ENCODE data around the gene CXCR3.
"Not testable (repeated sequence)": the region's sequence is repeated elsewhere in the genome, so short reads cannot be mapped to it uniquely, and the experiment has no call there.

The CXCR3 gene

GRCh38 chrX:71636438-71637252 is 18.3 kb upstream of the CXCR3 start:
- no peak for FAIRE-seq

DNA sequence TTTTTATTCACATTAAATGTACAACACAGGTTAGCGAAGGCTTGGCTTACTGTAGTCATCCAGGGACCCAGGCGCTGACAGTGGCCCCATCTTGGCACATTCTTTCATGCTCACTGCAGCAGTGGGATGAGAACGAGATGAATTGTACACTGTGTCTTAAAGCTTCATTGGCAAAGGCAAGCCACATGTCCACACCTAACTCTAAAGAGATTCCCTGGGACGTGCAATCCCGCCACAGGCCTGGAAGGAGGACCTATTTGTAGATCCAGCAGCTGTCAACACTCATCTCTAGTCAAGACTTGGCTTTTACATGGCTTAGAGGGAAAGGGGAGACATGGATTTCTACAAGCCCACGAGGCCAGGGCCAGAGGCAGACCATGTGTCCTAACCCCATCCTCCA is 16.1 kb upstream of the CXCR3 start:
- FAIRE-seq, result no peak

- no peak for FAIRE-seq
Measured at GRCh38 chrX:71632923-71633657, 14.8 kb upstream of the CXCR3 start.

DNA sequence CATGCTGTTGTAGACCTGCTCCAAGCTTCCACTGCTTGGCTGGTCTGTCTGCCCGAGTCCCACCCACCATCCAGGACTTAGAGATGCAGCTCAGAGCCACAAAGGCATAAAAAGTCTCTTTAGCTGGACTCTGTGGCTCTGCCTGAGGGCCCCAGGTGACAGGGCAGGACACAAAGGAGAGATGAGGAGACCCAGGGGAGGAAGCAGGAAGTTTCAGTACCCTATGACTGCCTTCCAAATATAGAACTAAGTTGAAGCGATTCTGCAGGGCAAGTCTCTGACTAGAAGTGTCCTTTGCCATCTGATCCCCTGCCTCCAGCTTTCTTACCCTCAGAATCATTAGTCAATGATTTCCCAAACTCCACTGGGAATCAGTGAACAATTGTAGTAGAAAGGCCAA is 11.2 kb upstream of the CXCR3 start:
- no peak for FAIRE-seq

- FAIRE-seq, result no peak
Measured at GRCh38 chrX:71627588-71628404, 9.5 kb upstream of the CXCR3 start.

- no peak for FAIRE-seq
Measured at GRCh38 chrX:71626576-71626975, 8.3 kb upstream of the CXCR3 start.

DNA sequence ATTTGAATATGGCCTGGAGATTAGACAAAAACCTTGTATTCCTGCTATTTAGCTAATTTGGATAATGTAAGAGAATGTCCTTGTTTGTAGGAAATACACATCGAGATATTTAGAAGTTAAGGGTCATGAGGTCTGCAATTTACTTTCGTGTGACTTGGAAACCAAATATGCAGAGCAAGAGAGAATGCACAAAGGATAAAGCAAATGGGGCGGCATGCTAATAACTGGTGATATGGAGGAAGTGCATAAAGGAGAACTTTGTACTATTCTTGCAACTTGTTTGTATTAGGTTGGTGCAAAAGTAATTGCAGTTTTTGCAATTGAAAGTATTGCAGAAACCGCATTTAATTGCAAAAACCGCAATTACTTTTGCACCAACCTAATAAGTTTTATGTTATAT is 7.2 kb upstream of the CXCR3 start:
- FAIRE-seq, result no peak

DNA sequence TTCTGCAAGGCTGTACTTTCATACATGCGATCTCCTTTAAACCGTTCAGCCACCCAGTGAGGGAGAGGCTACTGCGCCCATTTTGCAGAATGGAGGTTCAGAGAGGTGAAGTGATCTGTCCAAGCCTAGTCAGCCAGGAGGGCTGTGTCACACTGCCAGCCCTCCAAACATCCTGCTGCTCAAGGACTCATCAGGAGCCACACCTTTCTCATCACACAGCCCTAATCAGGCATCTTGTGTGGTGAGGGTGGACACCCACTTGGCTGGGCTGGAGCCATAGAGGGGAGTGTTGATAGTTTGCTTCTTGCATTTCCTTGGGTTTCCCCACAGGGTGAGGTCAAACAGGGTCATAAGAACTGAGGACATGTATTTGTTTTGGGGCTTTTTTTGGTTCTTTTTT is 5.4 kb upstream of the CXCR3 start:
- FAIRE-seq, result no peak

DNA sequence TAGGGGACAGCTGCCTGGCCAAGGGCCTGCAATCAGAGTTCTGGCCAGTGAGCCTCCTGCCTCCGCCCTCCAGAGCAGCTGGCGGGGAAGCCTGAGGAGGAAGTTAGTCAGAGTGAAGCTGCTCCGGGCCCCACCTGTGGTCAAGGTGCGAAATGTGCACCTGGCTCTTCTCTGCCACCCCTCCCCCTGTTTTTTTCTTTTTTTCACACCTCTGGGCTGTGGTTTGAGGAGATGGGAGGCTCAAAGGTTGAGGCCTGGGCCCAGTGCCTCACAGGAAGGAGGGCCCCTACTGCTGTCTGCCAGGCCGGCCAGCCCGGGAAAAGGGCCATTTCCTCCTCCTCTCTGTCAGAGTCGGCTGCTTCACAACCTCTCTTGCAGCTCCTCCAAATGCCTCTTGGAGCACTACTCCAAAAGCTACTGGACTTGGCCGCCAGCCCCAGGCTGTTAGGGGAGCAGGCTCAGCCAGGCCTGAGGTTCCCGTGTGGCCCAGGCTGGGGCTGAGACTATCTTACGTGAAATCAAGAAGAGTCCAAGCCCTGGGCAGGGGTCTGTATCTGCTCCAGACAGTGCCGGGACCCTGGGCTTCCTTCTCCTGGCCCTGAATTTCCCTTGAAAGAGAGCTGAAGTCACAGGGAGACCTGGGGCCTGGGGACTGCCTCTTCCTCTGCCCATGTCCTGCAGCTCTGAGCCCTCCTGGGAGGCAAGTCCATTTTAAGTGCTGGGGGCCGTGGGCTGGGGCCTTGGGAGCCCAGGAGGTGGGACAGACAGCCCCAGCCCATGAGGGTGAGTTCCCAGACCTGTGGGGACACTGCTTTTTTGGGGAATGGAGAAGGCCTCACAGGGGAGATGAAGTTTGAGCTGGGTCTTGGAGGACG is 4.5 kb upstream of the CXCR3 start:
- FAIRE-seq, result no peak

- no peak for FAIRE-seq
Measured at GRCh38 chrX:71622032-71622575, 3.8 kb upstream of the CXCR3 start.

- FAIRE-seq, result no peak
Measured at GRCh38 chrX:71621603-71622002, 3.3 kb upstream of the CXCR3 start.

GRCh38 chrX:71619986-71620385 is 1.7 kb upstream of the CXCR3 start:
- no peak for FAIRE-seq

- no peak for FAIRE-seq
Measured at GRCh38 chrX:71619193-71619592, 882 bp upstream of the CXCR3 start.

- FAIRE-seq, result no peak
Measured at GRCh38 chrX:71618787-71619186, 476 bp upstream of the CXCR3 start.

- FAIRE-seq, result no peak
Measured at GRCh38 chrX:71617742-71618141, 569 bp downstream of the CXCR3 start.

GRCh38 chrX:71616672-71617529 is 1.4 kb downstream of the CXCR3 start:
- no peak for FAIRE-seq

- no peak for FAIRE-seq
Measured at GRCh38 chrX:71615954-71616353, 2.4 kb downstream of the CXCR3 start.

DNA sequence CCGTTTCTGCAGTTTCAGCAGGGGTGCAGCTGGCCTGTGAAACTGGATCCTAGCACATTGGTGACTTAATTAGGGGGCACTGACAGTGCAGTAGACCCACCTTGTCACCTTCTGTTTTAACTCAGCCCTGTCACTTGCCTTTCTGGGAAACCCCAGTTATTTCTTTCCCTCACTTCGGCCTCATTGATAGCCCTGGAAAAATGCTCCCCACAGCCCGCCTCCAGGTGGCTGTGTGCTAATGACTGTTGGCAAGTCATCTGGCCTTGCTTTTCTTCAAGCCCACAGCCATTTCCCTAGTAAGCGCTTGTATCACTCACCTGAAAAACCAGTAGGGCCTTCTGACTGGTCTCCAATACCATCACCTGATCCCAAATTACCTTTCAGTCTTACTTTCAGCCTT is 3.3 kb downstream of the CXCR3 start:
- FAIRE-seq, result no peak

DNA sequence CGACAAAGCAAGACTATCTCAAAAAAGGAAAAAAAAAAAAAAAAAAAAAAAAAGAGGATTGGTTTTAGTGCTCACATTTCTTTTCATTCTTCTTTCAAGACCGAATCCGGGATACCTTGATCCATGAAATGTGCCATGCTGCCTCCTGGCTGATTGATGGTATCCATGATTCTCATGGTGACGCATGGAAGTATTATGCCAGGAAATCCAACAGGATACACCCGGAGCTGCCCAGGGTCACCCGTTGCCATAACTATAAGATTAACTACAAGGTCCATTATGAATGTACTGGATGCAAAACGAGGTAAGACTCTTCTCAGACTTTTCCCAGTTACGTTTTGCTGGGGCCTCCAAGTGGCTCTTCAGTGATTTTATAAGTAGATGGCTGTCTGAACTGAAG is 6.1 kb downstream of the CXCR3 start:
- FAIRE-seq, result no peak

DNA sequence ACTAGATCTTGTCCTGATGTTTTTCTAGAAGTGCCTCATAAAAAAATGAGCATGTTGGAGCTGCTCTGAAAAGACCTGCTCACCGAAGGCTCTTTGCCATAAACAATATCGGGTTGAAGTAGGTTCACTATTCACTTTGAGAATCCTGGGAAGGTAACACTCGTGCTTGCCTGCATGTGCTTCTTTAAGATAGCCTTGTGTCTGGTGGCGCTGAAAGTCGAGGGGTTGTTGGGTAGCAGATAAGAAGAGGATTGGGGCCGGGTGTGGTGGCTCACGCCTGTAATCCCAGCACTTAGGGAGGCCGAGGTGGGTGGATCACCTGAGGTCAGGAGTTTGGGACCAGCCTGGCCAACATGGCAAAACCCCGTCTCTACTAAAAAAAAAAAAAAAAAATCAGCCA is 6.6 kb downstream of the CXCR3 start:
- not testable (repeated sequence) for FAIRE-seq

DNA sequence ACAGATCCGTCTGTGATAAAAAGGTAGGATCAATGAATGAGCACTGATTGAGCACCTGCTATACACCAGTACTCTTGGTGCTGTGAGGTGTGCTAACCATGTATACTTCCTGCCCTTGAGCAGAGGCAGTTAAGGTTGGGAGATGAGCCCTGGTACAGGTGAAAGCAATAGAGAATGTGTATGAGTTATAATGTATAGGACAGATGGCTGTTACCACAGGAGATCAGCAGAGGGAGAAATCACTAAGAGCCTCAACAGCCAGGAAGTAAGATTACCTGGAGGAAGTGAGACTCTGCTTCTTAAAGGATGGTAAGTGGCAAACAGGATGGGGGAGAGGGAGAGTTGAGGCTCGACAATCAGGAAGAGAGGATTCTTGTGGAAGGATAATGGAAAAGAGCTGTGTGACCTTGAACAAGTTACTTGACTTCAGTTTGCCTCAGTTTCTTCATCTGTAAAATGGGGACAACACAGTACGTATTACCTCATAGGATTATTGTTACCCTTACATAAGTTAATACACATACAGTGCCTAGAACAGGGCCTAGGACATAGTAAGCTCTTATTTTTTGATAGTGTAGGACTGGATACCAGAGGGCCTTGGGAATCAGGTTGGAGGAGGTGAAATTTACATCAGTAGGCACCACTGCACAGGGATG is 9.1 kb downstream of the CXCR3 start:
- FAIRE-seq, result no peak
